ENCODE measurements around the gene PPY.
A peak's percentile ranks its signal among the peaks of the same experiment; 100 is the strongest.
"Not testable (repeated sequence)": the region's sequence is repeated elsewhere in the genome, so short reads cannot be mapped to it uniquely, and the experiment has no call there.

Gene PPY

GRCh38 chr17:43961954-43962353 is 19.7 kb upstream of the PPY start:
- Histone ChIP-seq H3K27me3 (ENCODE audit: control insufficient read depth in 1 of 2, insufficient read depth in 2 of 2, low read length in 2 of 2) (peaks cover 4 to 5% of the 10 kb centered on the region in 2 donors), H3K9me3 (ENCODE audit: control insufficient read depth in 2 of 2, low read length in 2 of 2) (no peaks in the 10 kb centered on the region), H3K27ac (ENCODE audit: low read length) (no peak overlapping the region), H3K4me1 (ENCODE audit: control insufficient read depth, insufficient read depth, low read length) (no peaks in the 10 kb centered on the region), H3K4me3 (ENCODE audit: low read length in 2 of 2) (no peak overlapping the region), H3K9ac (ENCODE audit: low read length in 2 of 2) (no peak overlapping the region), H3K36me3 (ENCODE audit: control insufficient read depth in 2 of 2, insufficient read depth in 2 of 2, low read length in 2 of 2) (no peaks in the 10 kb centered on the region)

- H3K27ac ChIP-seq (ENCODE audit: low read length); H3K9ac ChIP-seq (ENCODE audit: low read length in 2 of 2); H3K27me3 ChIP-seq (ENCODE audit: control insufficient read depth in 1 of 2, insufficient read depth in 2 of 2, low read length in 2 of 2); H3K36me3 ChIP-seq (ENCODE audit: control insufficient read depth in 2 of 2, insufficient read depth in 2 of 2, low read length in 2 of 2); H3K4me3 ChIP-seq (ENCODE audit: low read length in 2 of 2); H3K4me1 ChIP-seq (ENCODE audit: control insufficient read depth, insufficient read depth, low read length); H3K9me3 ChIP-seq (ENCODE audit: control insufficient read depth in 2 of 2, low read length in 2 of 2): not testable (repeated sequence)
Measured at GRCh38 chr17:43961292-43961691, 19.0 kb upstream of the PPY start.

- no peaks in the 10 kb centered on the region for H3K36me3 ChIP-seq (ENCODE audit: control insufficient read depth in 2 of 2, insufficient read depth in 2 of 2, low read length in 2 of 2)
- no peaks in the 10 kb centered on the region for H3K9me3 ChIP-seq (ENCODE audit: control insufficient read depth in 2 of 2, low read length in 2 of 2)
- H3K27me3 ChIP-seq (ENCODE audit: control insufficient read depth in 1 of 2, insufficient read depth in 2 of 2, low read length in 2 of 2): peaks cover 11 to 13% of the 10 kb centered on the region in 2 donors
- no peak overlapping the region for H3K9ac ChIP-seq (ENCODE audit: low read length in 2 of 2)
- no peaks in the 10 kb centered on the region for H3K4me1 ChIP-seq (ENCODE audit: control insufficient read depth, insufficient read depth, low read length)
- no peak overlapping the region for H3K4me3 ChIP-seq (ENCODE audit: low read length in 2 of 2)
- no peak overlapping the region for H3K27ac ChIP-seq (ENCODE audit: low read length)
Measured at GRCh38 chr17:43958748-43959352, 16.6 kb upstream of the PPY start.

- H3K27ac ChIP-seq (ENCODE audit: low read length): no peak overlapping the region
- no peak overlapping the region for H3K9ac ChIP-seq (ENCODE audit: low read length in 2 of 2)
- no peaks in the 10 kb centered on the region for H3K36me3 ChIP-seq (ENCODE audit: control insufficient read depth in 2 of 2, insufficient read depth in 2 of 2, low read length in 2 of 2)
- peaks cover 13% of the 10 kb centered on the region for H3K4me1 ChIP-seq (ENCODE audit: control insufficient read depth, insufficient read depth, low read length)
- H3K27me3 ChIP-seq (ENCODE audit: control insufficient read depth in 1 of 2, insufficient read depth in 2 of 2, low read length in 2 of 2): peaks cover 32 to 36% of the 10 kb centered on the region in 2 donors
- H3K4me3 ChIP-seq (ENCODE audit: low read length in 2 of 2): no peak overlapping the region
- H3K9me3 ChIP-seq (ENCODE audit: control insufficient read depth in 2 of 2, low read length in 2 of 2): no peaks in the 10 kb centered on the region
Measured at GRCh38 chr17:43956222-43956621, 13.9 kb upstream of the PPY start.

GRCh38 chr17:43953746-43954145 is 11.5 kb upstream of the PPY start, which contains the start of gene PYY:
Gene PYY (minus strand): TSS chr17:43953940. CDS start chr17:43953483, 457 bp downstream.
- no peak within 1 kb of the TSS for H3K27ac ChIP-seq (ENCODE audit: low read length)
- H3K27me3 ChIP-seq (ENCODE audit: control insufficient read depth in 1 of 2, insufficient read depth in 2 of 2, low read length in 2 of 2): peaks cover 45% of the 10 kb centered on the region in 2 donors
- H3K36me3 ChIP-seq (ENCODE audit: control insufficient read depth in 2 of 2, insufficient read depth in 2 of 2, low read length in 2 of 2): no peaks in the 10 kb centered on the region
- H3K9me3 ChIP-seq (ENCODE audit: control insufficient read depth in 2 of 2, low read length in 2 of 2): no peaks in the 10 kb centered on the region
- H3K4me3 ChIP-seq (ENCODE audit: low read length in 2 of 2): peak within 1 kb of the TSS in 1 of 2 donors; percentile 22
- H3K9ac ChIP-seq (ENCODE audit: low read length in 2 of 2): no peak within 1 kb of the TSS
- H3K4me1 ChIP-seq (ENCODE audit: control insufficient read depth, insufficient read depth, low read length): peaks cover 13% of the 10 kb centered on the region

GRCh38 chr17:43952724-43953666 is 10.7 kb upstream of the PPY start:
- Histone ChIP-seq H3K4me1 (ENCODE audit: control insufficient read depth, insufficient read depth, low read length) (peaks cover 13% of the 10 kb centered on the region), H3K27ac (ENCODE audit: low read length) (no peak overlapping the region), H3K4me3 (ENCODE audit: low read length in 2 of 2) (peak overlapping the region in 1 of 2 donors; percentile 22), H3K36me3 (ENCODE audit: control insufficient read depth in 2 of 2, insufficient read depth in 2 of 2, low read length in 2 of 2) (no peaks in the 10 kb centered on the region), H3K27me3 (ENCODE audit: control insufficient read depth in 1 of 2, insufficient read depth in 2 of 2, low read length in 2 of 2) (peaks cover 46 to 47% of the 10 kb centered on the region in 2 donors), H3K9ac (ENCODE audit: low read length in 2 of 2) (no peak overlapping the region), H3K9me3 (ENCODE audit: control insufficient read depth in 2 of 2, low read length in 2 of 2) (no peaks in the 10 kb centered on the region)

GRCh38 chr17:43952351-43952723 is 10.1 kb upstream of the PPY start:
- H3K4me3 ChIP-seq (ENCODE audit: low read length in 2 of 2): peak overlapping the region in 1 of 2 donors; percentile 22
- peaks cover 47 to 49% of the 10 kb centered on the region in 2 donors for H3K27me3 ChIP-seq (ENCODE audit: control insufficient read depth in 1 of 2, insufficient read depth in 2 of 2, low read length in 2 of 2)

GRCh38 chr17:43951750-43952149 is 9.5 kb upstream of the PPY start:
- peaks cover 47 to 54% of the 10 kb centered on the region in 2 donors for H3K27me3 ChIP-seq (ENCODE audit: control insufficient read depth in 1 of 2, insufficient read depth in 2 of 2, low read length in 2 of 2)
- peaks cover 13% of the 10 kb centered on the region for H3K4me1 ChIP-seq (ENCODE audit: control insufficient read depth, insufficient read depth, low read length)
- H3K36me3 ChIP-seq (ENCODE audit: control insufficient read depth in 2 of 2, insufficient read depth in 2 of 2, low read length in 2 of 2): no peaks in the 10 kb centered on the region
- H3K9me3 ChIP-seq (ENCODE audit: control insufficient read depth in 2 of 2, low read length in 2 of 2): no peaks in the 10 kb centered on the region
- no peak overlapping the region for H3K4me3 ChIP-seq (ENCODE audit: low read length in 2 of 2)
- no peak overlapping the region for H3K9ac ChIP-seq (ENCODE audit: low read length in 2 of 2)
- no peak overlapping the region for H3K27ac ChIP-seq (ENCODE audit: low read length)

More at GRCh38 chr17:43952351-43952723, 10.1 kb upstream of the PPY start:
- no peak overlapping the region for H3K9ac ChIP-seq (ENCODE audit: low read length in 2 of 2)
- H3K4me1 ChIP-seq (ENCODE audit: control insufficient read depth, insufficient read depth, low read length): peaks cover 13% of the 10 kb centered on the region
- H3K36me3 ChIP-seq (ENCODE audit: control insufficient read depth in 2 of 2, insufficient read depth in 2 of 2, low read length in 2 of 2): no peaks in the 10 kb centered on the region
- H3K27ac ChIP-seq (ENCODE audit: low read length): no peak overlapping the region
- H3K9me3 ChIP-seq (ENCODE audit: control insufficient read depth in 2 of 2, low read length in 2 of 2): no peaks in the 10 kb centered on the region

GRCh38 chr17:43950554-43950953 is 8.3 kb upstream of the PPY start:
- H3K27me3 ChIP-seq (ENCODE audit: control insufficient read depth in 1 of 2, insufficient read depth in 2 of 2, low read length in 2 of 2): peaks cover 44 to 54% of the 10 kb centered on the region in 2 donors
- H3K4me1 ChIP-seq (ENCODE audit: control insufficient read depth, insufficient read depth, low read length): peaks cover 13% of the 10 kb centered on the region
- H3K36me3 ChIP-seq (ENCODE audit: control insufficient read depth in 2 of 2, insufficient read depth in 2 of 2, low read length in 2 of 2): no peaks in the 10 kb centered on the region
- H3K9me3 ChIP-seq (ENCODE audit: control insufficient read depth in 2 of 2, low read length in 2 of 2): no peaks in the 10 kb centered on the region
- no peak overlapping the region for H3K9ac ChIP-seq (ENCODE audit: low read length in 2 of 2)
- H3K27ac ChIP-seq (ENCODE audit: low read length): no peak overlapping the region
- no peak overlapping the region for H3K4me3 ChIP-seq (ENCODE audit: low read length in 2 of 2)

GRCh38 chr17:43949781-43950180 is 7.5 kb upstream of the PPY start:
- no peaks in the 10 kb centered on the region for H3K9me3 ChIP-seq (ENCODE audit: control insufficient read depth in 2 of 2, low read length in 2 of 2)
- no peak overlapping the region for H3K9ac ChIP-seq (ENCODE audit: low read length in 2 of 2)
- no peak overlapping the region for H3K27ac ChIP-seq (ENCODE audit: low read length)
- no peak overlapping the region for H3K4me3 ChIP-seq (ENCODE audit: low read length in 2 of 2)
- peaks cover 13% of the 10 kb centered on the region for H3K4me1 ChIP-seq (ENCODE audit: control insufficient read depth, insufficient read depth, low read length)
- H3K27me3 ChIP-seq (ENCODE audit: control insufficient read depth in 1 of 2, insufficient read depth in 2 of 2, low read length in 2 of 2): peaks cover 40 to 54% of the 10 kb centered on the region in 2 donors
- no peaks in the 10 kb centered on the region for H3K36me3 ChIP-seq (ENCODE audit: control insufficient read depth in 2 of 2, insufficient read depth in 2 of 2, low read length in 2 of 2)

Measured in stomach smooth muscle (tissue), 2 donors.